ENCODE results near the gene MACROD2.

DNA sequence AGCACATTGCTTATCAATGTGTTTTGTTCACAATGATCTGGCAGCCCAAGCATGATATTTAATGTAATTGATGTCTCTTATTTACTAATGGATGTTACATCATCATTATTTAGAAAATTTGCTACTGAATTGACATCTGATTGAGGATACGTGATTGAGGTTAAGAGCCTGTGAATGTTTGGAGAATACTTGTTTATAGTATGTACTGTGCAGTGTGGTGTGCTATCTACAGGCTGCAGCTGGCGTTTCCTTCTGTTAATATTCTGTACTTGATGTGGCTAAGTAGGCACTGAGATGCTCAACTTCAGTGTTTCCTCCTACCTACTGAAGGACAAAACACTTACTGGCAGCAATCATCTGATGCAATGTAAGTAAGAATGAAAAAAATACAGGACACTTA, 1051.7 kb downstream of the MACROD2 start:
- TF ChIP-seq, protein P1, sequence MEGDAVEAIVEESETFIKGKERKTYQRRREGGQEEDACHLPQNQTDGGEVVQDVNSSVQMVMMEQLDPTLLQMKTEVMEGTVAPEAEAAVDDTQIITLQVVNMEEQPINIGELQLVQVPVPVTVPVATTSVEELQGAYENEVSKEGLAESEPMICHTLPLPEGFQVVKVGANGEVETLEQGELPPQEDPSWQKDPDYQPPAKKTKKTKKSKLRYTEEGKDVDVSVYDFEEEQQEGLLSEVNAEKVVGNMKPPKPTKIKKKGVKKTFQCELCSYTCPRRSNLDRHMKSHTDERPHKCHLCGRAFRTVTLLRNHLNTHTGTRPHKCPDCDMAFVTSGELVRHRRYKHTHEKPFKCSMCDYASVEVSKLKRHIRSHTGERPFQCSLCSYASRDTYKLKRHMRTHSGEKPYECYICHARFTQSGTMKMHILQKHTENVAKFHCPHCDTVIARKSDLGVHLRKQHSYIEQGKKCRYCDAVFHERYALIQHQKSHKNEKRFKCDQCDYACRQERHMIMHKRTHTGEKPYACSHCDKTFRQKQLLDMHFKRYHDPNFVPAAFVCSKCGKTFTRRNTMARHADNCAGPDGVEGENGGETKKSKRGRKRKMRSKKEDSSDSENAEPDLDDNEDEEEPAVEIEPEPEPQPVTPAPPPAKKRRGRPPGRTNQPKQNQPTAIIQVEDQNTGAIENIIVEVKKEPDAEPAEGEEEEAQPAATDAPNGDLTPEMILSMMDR (IDR thresholded peaks at IDR 0.05): no peak
- no peak for TF ChIP-seq ZFX (IDR thresholded peaks at IDR 0.05; ENCODE audit: borderline replicate concordance)
